ENCODE data around the gene NXPH1. TPM values are rescaled to one million over a fixed set of nuclear protein-coding genes. Genes with fewer than 3 reads are reported as not detected.

Gene NXPH1
- total and polyA plus RNA-seq, 2 donors (not counting 1 experiment from before 2014, with no cell fraction given) = not detected

- Histone ChIP-seq H3K27me3 (replicated peaks in 1 of 4; ENCODE audit: control extremely low read depth in 1 of 4, control insufficient read depth in 3 of 4, insufficient read depth in 4 of 4, low read length in 3 of 4) (no peaks in the 10 kb centered on the region), H3K79me2 (ENCODE audit: control insufficient read depth, insufficient read depth, low read length) (no peaks in the 10 kb centered on the region), H3K4me2 (replicated peaks; ENCODE audit: low read depth, low read length, poor library complexity, severe bottlenecking) (no peak overlapping the region), H2AFZ (ENCODE audit: insufficient read depth, low read depth, low read length, poor library complexity, severe bottlenecking) (no peak overlapping the region), H4K20me1 (ENCODE audit: control insufficient read depth, insufficient read depth, low read length, poor library complexity, severe bottlenecking) (no peaks in the 10 kb centered on the region), H3K9ac (ENCODE audit: low read length) (no peak overlapping the region), H3K4me1 (ENCODE audit: control insufficient read depth in 2 of 2, insufficient read depth in 2 of 2, low read length in 2 of 2) (no peaks in the 10 kb centered on the region), H3K27ac (ENCODE audit: low read length in 2 of 2) (no peak overlapping the region), H3K36me3 (replicated peaks in 1 of 2; ENCODE audit: control extremely low read depth in 1 of 2, control insufficient read depth in 1 of 2, extremely low read depth in 1 of 2, insufficient read depth in 2 of 2, low read length in 1 of 2) (no peaks in the 10 kb centered on the region), H3K4me3 (ENCODE audit: control extremely low read depth in 1 of 5, extremely low read depth in 1 of 5, insufficient read depth in 1 of 5, low read depth in 2 of 5, low read length in 4 of 5) (no peak overlapping the region), H3K9me3 (ENCODE audit: control extremely low read depth in 1 of 3, control insufficient read depth in 2 of 3, insufficient read depth in 1 of 3, low read length in 2 of 3) (no peaks in the 10 kb centered on the region)
- DNase-seq (no peak), ATAC-seq (ENCODE audit: low read depth) (no peak)
- ChIA-PET CTCF (no interaction called here), POLR2A (no interaction called here)
- H3K27ac Mint-ChIP-seq = no peak overlapping the region
- H3K27me3 Mint-ChIP-seq = no peaks in the 10 kb centered on the region
- intact Hi-C loops (cut with micrococcal nuclease) = no loop called here
- WGBS (ENCODE audit: insufficient coverage) = no CpG with 5 or more reads among the region's 1 CpG
- no peaks in the 10 kb centered on the region for H3K9me3 Mint-ChIP-seq (ENCODE audit: insufficient read depth)
- H3K4me1 Mint-ChIP-seq = no peaks in the 10 kb centered on the region
- no peak overlapping the region for H3K4me3 Mint-ChIP-seq
- TF ChIP-seq CTCF (IDR thresholded peaks at IDR 0.05) (no peak), EZH2 (IDR thresholded peaks at IDR 0.05; ENCODE audit: borderline replicate concordance, insufficient read depth, low read depth, low read length, poor library complexity, severe bottlenecking) (no peak)
These were observed 171.8 kb downstream of the NXPH1 start for GRCh38 chr7:8605221-8605620.

- Histone ChIP-seq H3K27ac (ENCODE audit: low read length in 2 of 2) (no peak overlapping the region), H3K4me1 (ENCODE audit: control insufficient read depth in 2 of 2, insufficient read depth in 2 of 2, low read length in 2 of 2) (no peaks in the 10 kb centered on the region), H3K4me3 (ENCODE audit: control extremely low read depth in 1 of 5, extremely low read depth in 1 of 5, insufficient read depth in 1 of 5, low read depth in 2 of 5, low read length in 4 of 5) (no peak overlapping the region), H3K36me3 (replicated peaks in 1 of 2; ENCODE audit: control extremely low read depth in 1 of 2, control insufficient read depth in 1 of 2, extremely low read depth in 1 of 2, insufficient read depth in 2 of 2, low read length in 1 of 2) (no peaks in the 10 kb centered on the region), H3K9me3 (ENCODE audit: control extremely low read depth in 1 of 3, control insufficient read depth in 2 of 3, insufficient read depth in 1 of 3, low read length in 2 of 3) (no peaks in the 10 kb centered on the region), H3K79me2 (ENCODE audit: control insufficient read depth, insufficient read depth, low read length) (no peaks in the 10 kb centered on the region), H4K20me1 (ENCODE audit: control insufficient read depth, insufficient read depth, low read length, poor library complexity, severe bottlenecking) (no peaks in the 10 kb centered on the region), H3K9ac (ENCODE audit: low read length) (no peak overlapping the region), H3K4me2 (replicated peaks; ENCODE audit: low read depth, low read length, poor library complexity, severe bottlenecking) (no peak overlapping the region), H3K27me3 (replicated peaks in 1 of 4; ENCODE audit: control extremely low read depth in 1 of 4, control insufficient read depth in 3 of 4, insufficient read depth in 4 of 4, low read length in 3 of 4) (no peaks in the 10 kb centered on the region), H2AFZ (ENCODE audit: insufficient read depth, low read depth, low read length, poor library complexity, severe bottlenecking) (no peak overlapping the region)
- CTCF ChIA-PET = no interaction called here
- Mint-ChIP-seq H3K4me1 (no peaks in the 10 kb centered on the region), H3K27me3 (no peaks in the 10 kb centered on the region), H3K27ac (no peak overlapping the region), H3K4me3 (no peak overlapping the region), H3K9me3 (ENCODE audit: insufficient read depth) (peaks cover 3% of the 10 kb centered on the region)
- ATAC-seq (ENCODE audit: low read depth) = no peak
- WGBS (ENCODE audit: insufficient coverage) = no CpG with 5 or more reads among the region's 1 CpG
- POLR2A ChIA-PET = no interaction called here
- intact Hi-C loops (cut with micrococcal nuclease) = no loop called here
- no peak for DNase-seq
- TF ChIP-seq EZH2 (IDR thresholded peaks at IDR 0.05; ENCODE audit: borderline replicate concordance, insufficient read depth, low read depth, low read length, poor library complexity, severe bottlenecking) = no peak
- TF ChIP-seq CTCF (IDR thresholded peaks at IDR 0.05) = no peak
These were observed 179.2 kb downstream of the NXPH1 start for GRCh38 chr7:8612584-8612983.

All from B cell (primary cell).